ENCODE results near the gene AGMO.

The AGMO gene

GRCh38 chr7:15498465-15498864 lies 63.4 kb downstream of the AGMO start:
- no peak for DNase-seq
- no peaks in the 10 kb centered on the region for H3K9me3 ChIP-seq (replicated peaks; ENCODE audit: insufficient read depth, low read length)
- H3K4me3 ChIP-seq (ENCODE audit: low read length): no peak overlapping the region
- H3K79me2 ChIP-seq (ENCODE audit: low read length): no peaks in the 10 kb centered on the region
- no peaks in the 10 kb centered on the region for H3K27me3 ChIP-seq (replicated peaks; ENCODE audit: insufficient read depth, low read length)
- no peak for TF ChIP-seq EZH2 (optimal IDR thresholded peaks at IDR 0.05; ENCODE audit: low read depth, low read length)
- no peak for TF ChIP-seq EZH2phosphoT487 (IDR thresholded peaks at IDR 0.05; ENCODE audit: low read length)
- TF ChIP-seq CTCF (IDR thresholded peaks at IDR 0.05; ENCODE audit: low read length): no peak
- no peak overlapping the region for H3K4me2 ChIP-seq (ENCODE audit: low read depth, low read length)
- no peak overlapping the region for H2AFZ ChIP-seq (ENCODE audit: low read length)
- H3K4me1 ChIP-seq (ENCODE audit: low read length): no peaks in the 10 kb centered on the region
- no peaks in the 10 kb centered on the region for H3F3A ChIP-seq (ENCODE audit: insufficient read depth, low read length)
- no peaks in the 10 kb centered on the region for H3K9me2 ChIP-seq (replicated peaks; ENCODE audit: insufficient read depth, low read length)
- H3K36me3 ChIP-seq (replicated peaks; ENCODE audit: insufficient read depth, low read length): no peaks in the 10 kb centered on the region
- no peaks in the 10 kb centered on the region for H4K20me1 ChIP-seq (ENCODE audit: insufficient read depth, low read length)
- H3K9ac ChIP-seq (ENCODE audit: low read length): no peak overlapping the region
- no peak overlapping the region for H3K27ac ChIP-seq (ENCODE audit: low read length)

GRCh38 chr7:15495170-15495569 lies 66.6 kb downstream of the AGMO start:
- Histone ChIP-seq H3K9me3 (replicated peaks; ENCODE audit: insufficient read depth, low read length) (no peaks in the 10 kb centered on the region), H3K79me2 (ENCODE audit: low read length) (no peaks in the 10 kb centered on the region), H3K36me3 (replicated peaks; ENCODE audit: insufficient read depth, low read length) (no peaks in the 10 kb centered on the region), H3K9me2 (replicated peaks; ENCODE audit: insufficient read depth, low read length) (no peaks in the 10 kb centered on the region), H4K20me1 (ENCODE audit: insufficient read depth, low read length) (no peaks in the 10 kb centered on the region), H3F3A (ENCODE audit: insufficient read depth, low read length) (no peaks in the 10 kb centered on the region), H3K4me1 (ENCODE audit: low read length) (no peaks in the 10 kb centered on the region), H3K4me2 (ENCODE audit: low read depth, low read length) (no peak overlapping the region), H3K4me3 (ENCODE audit: low read length) (no peak overlapping the region), H3K9ac (ENCODE audit: low read length) (no peak overlapping the region), H3K27me3 (replicated peaks; ENCODE audit: insufficient read depth, low read length) (no peaks in the 10 kb centered on the region), H2AFZ (ENCODE audit: low read length) (no peak overlapping the region), H3K27ac (ENCODE audit: low read length) (no peak overlapping the region)
- no peak for TF ChIP-seq EZH2phosphoT487 (IDR thresholded peaks at IDR 0.05; ENCODE audit: low read length)
- TF ChIP-seq EZH2 (optimal IDR thresholded peaks at IDR 0.05; ENCODE audit: low read depth, low read length): no peak
- no peak for TF ChIP-seq CTCF (IDR thresholded peaks at IDR 0.05; ENCODE audit: low read length)
- DNase-seq: no peak

GRCh38 chr7:15494711-15495110 lies 67.1 kb downstream of the AGMO start:
- H3K9me3 ChIP-seq (replicated peaks; ENCODE audit: insufficient read depth, low read length): no peaks in the 10 kb centered on the region
- H2AFZ ChIP-seq (ENCODE audit: low read length): no peak overlapping the region
- H3K36me3 ChIP-seq (replicated peaks; ENCODE audit: insufficient read depth, low read length): no peaks in the 10 kb centered on the region
- H3K79me2 ChIP-seq (ENCODE audit: low read length): no peaks in the 10 kb centered on the region
- no peak overlapping the region for H3K9ac ChIP-seq (ENCODE audit: low read length)
- DNase-seq: no peak
- no peaks in the 10 kb centered on the region for H3K4me1 ChIP-seq (ENCODE audit: low read length)
- H3K27ac ChIP-seq (ENCODE audit: low read length): no peak overlapping the region
- H4K20me1 ChIP-seq (ENCODE audit: insufficient read depth, low read length): no peaks in the 10 kb centered on the region
- H3K9me2 ChIP-seq (replicated peaks; ENCODE audit: insufficient read depth, low read length): no peaks in the 10 kb centered on the region
- H3K4me2 ChIP-seq (ENCODE audit: low read depth, low read length): no peak overlapping the region
- H3K4me3 ChIP-seq (ENCODE audit: low read length): no peak overlapping the region
- H3F3A ChIP-seq (ENCODE audit: insufficient read depth, low read length): no peaks in the 10 kb centered on the region
- no peaks in the 10 kb centered on the region for H3K27me3 ChIP-seq (replicated peaks; ENCODE audit: insufficient read depth, low read length)
- TF ChIP-seq EZH2phosphoT487 (IDR thresholded peaks at IDR 0.05; ENCODE audit: low read length) (no peak), CTCF (IDR thresholded peaks at IDR 0.05; ENCODE audit: low read length) (no peak), EZH2 (optimal IDR thresholded peaks at IDR 0.05; ENCODE audit: low read depth, low read length) (no peak)
